HUES48 (cell line): ENCODE measurements around the gene TMEM200A.

Source experiments
- H3K27ac ChIP-seq: one replicate; pipeline ENCODE4 v1.7.0; 2013; ENCODE audit warnings: low read depth, low read length, inconsistent platforms
- H3K27me3 ChIP-seq: 2 replicates; pipeline ENCODE4 v1.6.1; 2013; ENCODE audit warnings: mild to moderate bottlenecking, low read length; ENCODE audit not compliant: control insufficient read depth, insufficient read depth
- H3K36me3 ChIP-seq: 2 replicates; pipeline ENCODE4 v1.6.1; 2013; ENCODE audit warnings: low read length; ENCODE audit not compliant: control insufficient read depth, insufficient read depth
- H3K4me1 ChIP-seq: 2 replicates; pipeline ENCODE4 v1.6.1; 2013; ENCODE audit warnings: mild to moderate bottlenecking, low read length; ENCODE audit not compliant: control insufficient read depth, insufficient read depth
- H3K4me3 ChIP-seq: 2 replicates; pipeline ENCODE4 v1.5.1; 2013; ENCODE audit warnings: mild to moderate bottlenecking, low read depth, low read length
- H3K9ac ChIP-seq: 2 replicates; pipeline ENCODE4 v1.6.1; 2013; ENCODE audit warnings: mild to moderate bottlenecking, low read depth, low read length, moderate library complexity
- H3K9me3 ChIP-seq: 2 replicates; pipeline ENCODE4 v1.6.1; 2013; ENCODE audit warnings: low read length; ENCODE audit not compliant: control insufficient read depth, insufficient read depth

TMEM200A gene

GRCh38 chr6:130459316-130459715, 93.5 kb downstream of the TMEM200A start:
- Histone ChIP-seq H3K27me3 (no peaks in the 10 kb centered on the region), H3K36me3 (no peaks in the 10 kb centered on the region), H3K27ac (no peak overlapping the region), H3K4me1 (no peaks in the 10 kb centered on the region), H3K4me3 (no peak overlapping the region), H3K9ac (no peak overlapping the region), H3K9me3 (no peaks in the 10 kb centered on the region)

- H3K36me3 ChIP-seq, result no peaks in the 10 kb centered on the region
- no peaks in the 10 kb centered on the region for H3K4me1 ChIP-seq
- no peak overlapping the region for H3K27ac ChIP-seq
- no peak overlapping the region for H3K9ac ChIP-seq
- no peak overlapping the region for H3K4me3 ChIP-seq
- H3K9me3 ChIP-seq, result no peaks in the 10 kb centered on the region
- no peaks in the 10 kb centered on the region for H3K27me3 ChIP-seq
Measured at GRCh38 chr6:130460934-130461333, 95.1 kb downstream of the TMEM200A start.

- Histone ChIP-seq H3K27ac (no peak overlapping the region), H3K4me3 (no peak overlapping the region), H3K9ac (no peak overlapping the region), H3K9me3 (no peaks in the 10 kb centered on the region), H3K4me1 (peaks cover 14% of the 10 kb centered on the region), H3K27me3 (no peaks in the 10 kb centered on the region), H3K36me3 (no peaks in the 10 kb centered on the region)
Measured at GRCh38 chr6:130466052-130466747, 100.4 kb downstream of the TMEM200A start.

- no peaks in the 10 kb centered on the region for H3K36me3 ChIP-seq
- peaks cover 14% of the 10 kb centered on the region for H3K4me1 ChIP-seq
- no peaks in the 10 kb centered on the region for H3K9me3 ChIP-seq
- H3K27ac ChIP-seq, result no peak overlapping the region
- H3K27me3 ChIP-seq, result no peaks in the 10 kb centered on the region
- H3K4me3 ChIP-seq, result no peak overlapping the region
- no peak overlapping the region for H3K9ac ChIP-seq
Measured at GRCh38 chr6:130466748-130467061, 100.9 kb downstream of the TMEM200A start.

- H3K4me1 ChIP-seq, result peaks cover 14% of the 10 kb centered on the region
- no peak overlapping the region for H3K9ac ChIP-seq
- H3K36me3 ChIP-seq, result no peaks in the 10 kb centered on the region
- no peaks in the 10 kb centered on the region for H3K9me3 ChIP-seq
- no peak overlapping the region for H3K27ac ChIP-seq
- no peak overlapping the region for H3K4me3 ChIP-seq
- H3K27me3 ChIP-seq, result no peaks in the 10 kb centered on the region
Measured at GRCh38 chr6:130467146-130468050, 101.6 kb downstream of the TMEM200A start.

GRCh38 chr6:130470766-130471165, 104.9 kb downstream of the TMEM200A start:
- Histone ChIP-seq H3K27me3 (no peaks in the 10 kb centered on the region), H3K4me1 (peaks cover 14% of the 10 kb centered on the region), H3K9me3 (peaks cover 12% of the 10 kb centered on the region; the same call in 1 of the 2 replicates), H3K4me3 (no peak overlapping the region), H3K27ac (no peak overlapping the region), H3K36me3 (no peaks in the 10 kb centered on the region), H3K9ac (no peak overlapping the region)

- Histone ChIP-seq H3K4me1 (no peaks in the 10 kb centered on the region), H3K4me3 (no peak overlapping the region), H3K36me3 (no peaks in the 10 kb centered on the region), H3K9ac (no peak overlapping the region), H3K9me3 (peaks cover 12% of the 10 kb centered on the region; the same call in 1 of the 2 replicates), H3K27me3 (no peaks in the 10 kb centered on the region), H3K27ac (no peak overlapping the region)
Measured at GRCh38 chr6:130473886-130474285, 108.1 kb downstream of the TMEM200A start.

GRCh38 chr6:130482645-130483390, 117.0 kb downstream of the TMEM200A start:
- H3K36me3 ChIP-seq, result no peaks in the 10 kb centered on the region
- no peaks in the 10 kb centered on the region for H3K27me3 ChIP-seq
- no peak overlapping the region for H3K27ac ChIP-seq
- H3K9me3 ChIP-seq, result no peaks in the 10 kb centered on the region
- no peak overlapping the region for H3K9ac ChIP-seq
- H3K4me3 ChIP-seq, result no peak overlapping the region
- no peaks in the 10 kb centered on the region for H3K4me1 ChIP-seq

GRCh38 chr6:130485870-130486269, 120.1 kb downstream of the TMEM200A start:
- Histone ChIP-seq H3K36me3 (no peaks in the 10 kb centered on the region), H3K4me3 (no peak overlapping the region)

GRCh38 chr6:130486417-130486816, 120.6 kb downstream of the TMEM200A start:
- Histone ChIP-seq H3K27ac (no peak overlapping the region), H3K4me3 (no peak overlapping the region), H3K27me3 (no peaks in the 10 kb centered on the region), H3K36me3 (no peaks in the 10 kb centered on the region), H3K4me1 (no peaks in the 10 kb centered on the region), H3K9ac (no peak overlapping the region), H3K9me3 (no peaks in the 10 kb centered on the region)

More at GRCh38 chr6:130485870-130486269, 120.1 kb downstream of the TMEM200A start:
- no peaks in the 10 kb centered on the region for H3K9me3 ChIP-seq
- no peak overlapping the region for H3K27ac ChIP-seq
- no peaks in the 10 kb centered on the region for H3K4me1 ChIP-seq
- no peaks in the 10 kb centered on the region for H3K27me3 ChIP-seq
- no peak overlapping the region for H3K9ac ChIP-seq
